HL-60 (cell line): ENCODE measurements around the gene KCNG3.

Source experiments
- GABPA ChIP-seq: IDR thresholded peaks from 2 replicates; pipeline ENCODE4 v1.6.1; 2012; ENCODE audit warnings: low read depth
- POLR2AphosphoS5 ChIP-seq: IDR thresholded peaks from 2 replicates; pipeline ENCODE4 v1.6.1; 2012; ENCODE audit warnings: low read depth
- TF ChIP-seq, protein P1 (sequence below): IDR thresholded peaks from one replicate; pipeline ENCODE4 v1.5.1; 2011; ENCODE audit warnings: low read length, control low read depth, inconsistent platforms; ENCODE audit not compliant: insufficient read depth
- TF ChIP-seq, protein P2 (sequence below): IDR thresholded peaks from 2 replicates; pipeline ENCODE4 v1.6.1; 2012; ENCODE audit warnings: low read depth; ENCODE audit not compliant: insufficient replicate concordance

DNA sequence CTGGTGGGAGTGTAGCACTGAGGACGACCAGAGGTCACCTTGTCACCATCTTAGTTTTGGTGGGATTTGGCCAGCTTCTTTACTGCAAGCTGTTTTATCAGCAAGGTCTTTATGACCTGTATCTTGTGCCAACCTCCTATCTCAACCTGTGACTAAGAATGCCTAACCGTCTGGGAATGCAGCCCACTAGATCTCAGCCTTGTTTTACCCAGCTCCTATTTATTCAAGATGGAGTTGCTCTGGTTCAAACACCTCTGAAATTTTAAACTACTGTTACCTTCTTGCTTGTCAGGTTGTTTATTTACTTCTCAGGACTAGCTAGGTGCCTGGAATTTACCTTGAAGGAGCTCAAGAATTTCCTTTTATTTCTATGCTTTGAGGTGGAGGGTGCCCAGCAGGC lies 9.5 kb upstream of the KCNG3 start:
- no peak for TF ChIP-seq POLR2AphosphoS5
- TF ChIP-seq, protein P1, sequence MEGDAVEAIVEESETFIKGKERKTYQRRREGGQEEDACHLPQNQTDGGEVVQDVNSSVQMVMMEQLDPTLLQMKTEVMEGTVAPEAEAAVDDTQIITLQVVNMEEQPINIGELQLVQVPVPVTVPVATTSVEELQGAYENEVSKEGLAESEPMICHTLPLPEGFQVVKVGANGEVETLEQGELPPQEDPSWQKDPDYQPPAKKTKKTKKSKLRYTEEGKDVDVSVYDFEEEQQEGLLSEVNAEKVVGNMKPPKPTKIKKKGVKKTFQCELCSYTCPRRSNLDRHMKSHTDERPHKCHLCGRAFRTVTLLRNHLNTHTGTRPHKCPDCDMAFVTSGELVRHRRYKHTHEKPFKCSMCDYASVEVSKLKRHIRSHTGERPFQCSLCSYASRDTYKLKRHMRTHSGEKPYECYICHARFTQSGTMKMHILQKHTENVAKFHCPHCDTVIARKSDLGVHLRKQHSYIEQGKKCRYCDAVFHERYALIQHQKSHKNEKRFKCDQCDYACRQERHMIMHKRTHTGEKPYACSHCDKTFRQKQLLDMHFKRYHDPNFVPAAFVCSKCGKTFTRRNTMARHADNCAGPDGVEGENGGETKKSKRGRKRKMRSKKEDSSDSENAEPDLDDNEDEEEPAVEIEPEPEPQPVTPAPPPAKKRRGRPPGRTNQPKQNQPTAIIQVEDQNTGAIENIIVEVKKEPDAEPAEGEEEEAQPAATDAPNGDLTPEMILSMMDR: no peak
- TF ChIP-seq, protein P2, sequence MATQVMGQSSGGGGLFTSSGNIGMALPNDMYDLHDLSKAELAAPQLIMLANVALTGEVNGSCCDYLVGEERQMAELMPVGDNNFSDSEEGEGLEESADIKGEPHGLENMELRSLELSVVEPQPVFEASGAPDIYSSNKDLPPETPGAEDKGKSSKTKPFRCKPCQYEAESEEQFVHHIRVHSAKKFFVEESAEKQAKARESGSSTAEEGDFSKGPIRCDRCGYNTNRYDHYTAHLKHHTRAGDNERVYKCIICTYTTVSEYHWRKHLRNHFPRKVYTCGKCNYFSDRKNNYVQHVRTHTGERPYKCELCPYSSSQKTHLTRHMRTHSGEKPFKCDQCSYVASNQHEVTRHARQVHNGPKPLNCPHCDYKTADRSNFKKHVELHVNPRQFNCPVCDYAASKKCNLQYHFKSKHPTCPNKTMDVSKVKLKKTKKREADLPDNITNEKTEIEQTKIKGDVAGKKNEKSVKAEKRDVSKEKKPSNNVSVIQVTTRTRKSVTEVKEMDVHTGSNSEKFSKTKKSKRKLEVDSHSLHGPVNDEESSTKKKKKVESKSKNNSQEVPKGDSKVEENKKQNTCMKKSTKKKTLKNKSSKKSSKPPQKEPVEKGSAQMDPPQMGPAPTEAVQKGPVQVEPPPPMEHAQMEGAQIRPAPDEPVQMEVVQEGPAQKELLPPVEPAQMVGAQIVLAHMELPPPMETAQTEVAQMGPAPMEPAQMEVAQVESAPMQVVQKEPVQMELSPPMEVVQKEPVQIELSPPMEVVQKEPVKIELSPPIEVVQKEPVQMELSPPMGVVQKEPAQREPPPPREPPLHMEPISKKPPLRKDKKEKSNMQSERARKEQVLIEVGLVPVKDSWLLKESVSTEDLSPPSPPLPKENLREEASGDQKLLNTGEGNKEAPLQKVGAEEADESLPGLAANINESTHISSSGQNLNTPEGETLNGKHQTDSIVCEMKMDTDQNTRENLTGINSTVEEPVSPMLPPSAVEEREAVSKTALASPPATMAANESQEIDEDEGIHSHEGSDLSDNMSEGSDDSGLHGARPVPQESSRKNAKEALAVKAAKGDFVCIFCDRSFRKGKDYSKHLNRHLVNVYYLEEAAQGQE: no peak
- TF ChIP-seq GABPA: no peak
